Peyer's patch (tissue), 4 donors: ENCODE results near the gene AJUBA.

Experiments
- POLR2A ChIP-seq, 2 donors: fragments of 450-650 bp; IDR thresholded peaks; one replicate each; pipeline ENCODE4 v1.5.1; 2017; ENCODE audit warnings: antibody characterized with exemption in 2 of 2, mild to moderate bottlenecking in 2 of 2, moderate library complexity in 2 of 2
- TF ChIP-seq, protein P1 (sequence below), 6 experiments: fragments of 450-650 bp in 4 of 6; fragments of 200-600 bp in 2 of 6; sonication (generic) in 1 of 6; IDR thresholded peaks; one replicate each; pipeline ENCODE4 v1.5.1; 2017 to 2019; ENCODE audit warnings: antibody characterized with exemption in 6 of 6, mild to moderate bottlenecking in 3 of 6, moderate library complexity in 1 of 6

DNA sequence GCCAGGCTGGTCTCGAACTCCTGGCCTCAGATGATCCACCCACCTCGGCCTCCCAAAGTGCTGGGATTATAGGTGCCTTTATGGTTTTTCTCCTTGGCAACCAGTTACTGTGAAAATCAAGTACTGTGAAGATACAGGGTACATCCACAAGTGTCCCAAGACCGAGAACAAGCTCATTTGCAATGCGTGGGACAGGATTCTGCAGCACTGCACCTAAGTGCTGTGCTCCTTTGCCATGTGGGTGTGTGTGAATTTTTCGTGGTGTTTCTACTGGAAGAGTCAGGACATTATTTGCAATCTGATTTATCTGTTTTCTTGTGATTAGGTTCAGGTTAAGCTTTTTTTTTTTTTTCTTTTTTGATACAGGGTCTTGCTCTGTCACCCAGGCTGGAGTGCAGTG is 34.7 kb upstream of the AJUBA start:
- TF ChIP-seq, protein P1, sequence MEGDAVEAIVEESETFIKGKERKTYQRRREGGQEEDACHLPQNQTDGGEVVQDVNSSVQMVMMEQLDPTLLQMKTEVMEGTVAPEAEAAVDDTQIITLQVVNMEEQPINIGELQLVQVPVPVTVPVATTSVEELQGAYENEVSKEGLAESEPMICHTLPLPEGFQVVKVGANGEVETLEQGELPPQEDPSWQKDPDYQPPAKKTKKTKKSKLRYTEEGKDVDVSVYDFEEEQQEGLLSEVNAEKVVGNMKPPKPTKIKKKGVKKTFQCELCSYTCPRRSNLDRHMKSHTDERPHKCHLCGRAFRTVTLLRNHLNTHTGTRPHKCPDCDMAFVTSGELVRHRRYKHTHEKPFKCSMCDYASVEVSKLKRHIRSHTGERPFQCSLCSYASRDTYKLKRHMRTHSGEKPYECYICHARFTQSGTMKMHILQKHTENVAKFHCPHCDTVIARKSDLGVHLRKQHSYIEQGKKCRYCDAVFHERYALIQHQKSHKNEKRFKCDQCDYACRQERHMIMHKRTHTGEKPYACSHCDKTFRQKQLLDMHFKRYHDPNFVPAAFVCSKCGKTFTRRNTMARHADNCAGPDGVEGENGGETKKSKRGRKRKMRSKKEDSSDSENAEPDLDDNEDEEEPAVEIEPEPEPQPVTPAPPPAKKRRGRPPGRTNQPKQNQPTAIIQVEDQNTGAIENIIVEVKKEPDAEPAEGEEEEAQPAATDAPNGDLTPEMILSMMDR (IDR thresholded peaks at IDR 0.05), result no peak
- TF ChIP-seq POLR2A (IDR thresholded peaks at IDR 0.05), result no peak
